Psoas muscle (tissue), 8 donors: ENCODE results near the gene MLLT3. TPM values are rescaled to one million over a fixed set of nuclear protein-coding genes. Genes with fewer than 3 reads are reported as not detected.

ENCODE experiments used
- ATAC-seq, 4 donors: fragments of 200-7000 bp; cut with Tn5 transposase; one replicate each; pipeline ENCODE4 v1.9.1; 2020; ENCODE audit warnings: moderate library complexity in 3 of 4, mild to moderate bottlenecking in 2 of 4
- DNase-seq, 2 donors: peaks; one replicate each; pipeline ENCODE4 v3.0.0-alpha.2; 2020
- H3K27ac ChIP-seq: fragments of 200-600 bp; one replicate; pipeline ENCODE4 v1.8.0; 2022
- H3K27me3 ChIP-seq, 3 donors: fragments of 200-600 bp in 1 of 3; one replicate each; pipeline versions ENCODE4 v1.6.1 to v1.8.0; 2013 to 2022; ENCODE audit warnings: low read length in 2 of 3, mild to moderate bottlenecking in 2 of 3, moderate library complexity in 1 of 3; ENCODE audit not compliant: insufficient read depth in 3 of 3
- H3K36me3 ChIP-seq, 2 donors: fragments of 200-600 bp in 1 of 2; one replicate each; pipeline versions ENCODE4 v1.6.1 to v1.8.0; 2013 to 2022; ENCODE audit warnings: low read depth in 1 of 2, mild to moderate bottlenecking in 1 of 2, moderate library complexity in 1 of 2; ENCODE audit not compliant: insufficient read depth in 1 of 2
- H3K4me1 ChIP-seq: fragments of 200-600 bp; one replicate; pipeline ENCODE4 v1.8.0; 2022
- H3K4me3 ChIP-seq: fragments of 200-600 bp; one replicate; pipeline ENCODE4 v1.8.0; 2022; ENCODE audit warnings: mild to moderate bottlenecking
- H3K9me3 ChIP-seq: fragments of 200-600 bp; one replicate; pipeline ENCODE4 v1.8.0; 2022
- CTCF ChIP-seq: fragments of 200-600 bp; IDR thresholded peaks from one replicate; pipeline ENCODE4 v1.8.0; 2022; ENCODE audit warnings: antibody characterized with exemption
- WGBS, 3 donors: extraction: QIAGEN DNeasy Blood & Tissue Kit; methylation state at CpG; one replicate each; pipeline versions ENCODE4 v1.1.6 to v1.1.7; 2013; 5-methylcytosine and 5-hydroxymethylcytosine counted together
- intact Hi-C, 2 donors: fragments of 100-400 bp; cut with DNase I; formaldehyde crosslinking; loops; one replicate each; pipeline versions ENCODE4 v1.11.0 to v1.14.2; 2022
- polyA plus RNA-seq, 3 donors: library from polyadenylated mRNA; stranded (reverse); fragments of 200-250 nt; gene quantifications; one replicate each; pipeline ENCODE4 v1.2.3, GENCODE V29; 2013
- total RNA-seq, 4 donors: library from RNA; stranded (reverse); fragmentation: NEBNext Ultra II Directional in 2 of 4; extraction: Animal tissue kit (Norgen Biotek cat#: 25700) in 2 of 4; gene quantifications; one replicate each; pipeline versions ENCODE4 v1.2.1 to v1.2.4, GENCODE V29; 2021 to 2023
- donor health status: healthy with polysubstance abuse.
- donor health status: DM: no; HTN: no; CAD: no; lungs with moderate emphysema.
- donor health status: Bipolar disorder and iron deficiency.
- donor health status: healthy.
- donor health status: DM: yes; HTN: yes; CAD: no.
- donor health status: DM: no; HTN: no; CAD: no.
- donor health status: DM: no; HTN: no; CAD: no.
- donor health status: DM: yes; HTN: yes; CAD: no.

MLLT3 gene
- total and polyA plus RNA-seq, 7 donors = 1.2 to 9.8 (median 3.3) TPM

GRCh38 chr9:20504930-20505329 lies 117.4 kb downstream of the MLLT3 start:
- Histone ChIP-seq H3K36me3 (no peaks in the 10 kb centered on the region), H3K4me3 (no peak overlapping the region), H3K9me3 (no peaks in the 10 kb centered on the region), H3K4me1 (peaks cover 4% of the 10 kb centered on the region), H3K27me3 (no peaks in the 10 kb centered on the region), H3K27ac (no peak overlapping the region)
- 96 to 100% (median 97%) methylated on average over 1 of the region's 1 CpG for WGBS, 3 donors
- DNase-seq (no peak), ATAC-seq (no peak)
- intact Hi-C loops = no loop called here
- TF ChIP-seq CTCF = no peak

GRCh38 chr9:20500101-20500500 lies 122.2 kb downstream of the MLLT3 start:
- H3K36me3 ChIP-seq = no peaks in the 10 kb centered on the region
- DNase-seq (no peak), ATAC-seq (no peak)
- WGBS, 3 donors = 93 to 100% (median 99%) methylated on average over 2 of the region's 2 CpGs
- intact Hi-C loops = no loop called here
- no peak overlapping the region for H3K4me3 ChIP-seq
- no peaks in the 10 kb centered on the region for H3K9me3 ChIP-seq
- TF ChIP-seq CTCF = no peak
- no peak overlapping the region for H3K27ac ChIP-seq
- no peaks in the 10 kb centered on the region for H3K27me3 ChIP-seq
- H3K4me1 ChIP-seq = no peaks in the 10 kb centered on the region

- H3K4me1 ChIP-seq = no peaks in the 10 kb centered on the region
- DNase-seq (no peak), ATAC-seq (no peak)
- H3K27me3 ChIP-seq = no peaks in the 10 kb centered on the region
- no peaks in the 10 kb centered on the region for H3K9me3 ChIP-seq
- H3K4me3 ChIP-seq = no peak overlapping the region
- intact Hi-C loops = no loop called here
- H3K36me3 ChIP-seq = no peaks in the 10 kb centered on the region
- TF ChIP-seq CTCF = no peak
- no peak overlapping the region for H3K27ac ChIP-seq
Measured at GRCh38 chr9:20499013-20499412, 123.3 kb downstream of the MLLT3 start.

GRCh38 chr9:20496328-20496727 lies 126.0 kb downstream of the MLLT3 start:
- H3K9me3 ChIP-seq = no peaks in the 10 kb centered on the region
- intact Hi-C loops = no loop called here
- H3K4me3 ChIP-seq = no peak overlapping the region
- TF ChIP-seq CTCF = no peak
- DNase-seq (no peak), ATAC-seq (no peak)
- no peaks in the 10 kb centered on the region for H3K27me3 ChIP-seq
- no peaks in the 10 kb centered on the region for H3K4me1 ChIP-seq
- WGBS, 3 donors = 94 to 96% (median 96%) methylated on average over 2 of the region's 2 CpGs
- H3K27ac ChIP-seq = no peak overlapping the region
- H3K36me3 ChIP-seq = no peaks in the 10 kb centered on the region

- intact Hi-C loops = no loop called here
- DNase-seq (no peak), ATAC-seq (no peak)
- H3K4me1 ChIP-seq = no peaks in the 10 kb centered on the region
- no peaks in the 10 kb centered on the region for H3K36me3 ChIP-seq
- H3K9me3 ChIP-seq = no peaks in the 10 kb centered on the region
- 51 to 76% (median 54%) methylated on average over 3 of the region's 3 CpGs for WGBS, 3 donors
- H3K4me3 ChIP-seq = no peak overlapping the region
- H3K27me3 ChIP-seq = no peaks in the 10 kb centered on the region
- TF ChIP-seq CTCF = no peak
- H3K27ac ChIP-seq = no peak overlapping the region
Measured at GRCh38 chr9:20495098-20495497, 127.2 kb downstream of the MLLT3 start.
